ENCODE measurements around the gene OTX2.

GRCh38 chr14:56810147-56810719 is at the start of gene OTX2:
- TF ChIP-seq POLR2A (IDR thresholded peaks at IDR 0.05): no peak
- TF ChIP-seq, protein P1, sequence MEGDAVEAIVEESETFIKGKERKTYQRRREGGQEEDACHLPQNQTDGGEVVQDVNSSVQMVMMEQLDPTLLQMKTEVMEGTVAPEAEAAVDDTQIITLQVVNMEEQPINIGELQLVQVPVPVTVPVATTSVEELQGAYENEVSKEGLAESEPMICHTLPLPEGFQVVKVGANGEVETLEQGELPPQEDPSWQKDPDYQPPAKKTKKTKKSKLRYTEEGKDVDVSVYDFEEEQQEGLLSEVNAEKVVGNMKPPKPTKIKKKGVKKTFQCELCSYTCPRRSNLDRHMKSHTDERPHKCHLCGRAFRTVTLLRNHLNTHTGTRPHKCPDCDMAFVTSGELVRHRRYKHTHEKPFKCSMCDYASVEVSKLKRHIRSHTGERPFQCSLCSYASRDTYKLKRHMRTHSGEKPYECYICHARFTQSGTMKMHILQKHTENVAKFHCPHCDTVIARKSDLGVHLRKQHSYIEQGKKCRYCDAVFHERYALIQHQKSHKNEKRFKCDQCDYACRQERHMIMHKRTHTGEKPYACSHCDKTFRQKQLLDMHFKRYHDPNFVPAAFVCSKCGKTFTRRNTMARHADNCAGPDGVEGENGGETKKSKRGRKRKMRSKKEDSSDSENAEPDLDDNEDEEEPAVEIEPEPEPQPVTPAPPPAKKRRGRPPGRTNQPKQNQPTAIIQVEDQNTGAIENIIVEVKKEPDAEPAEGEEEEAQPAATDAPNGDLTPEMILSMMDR (IDR thresholded peaks at IDR 0.05): no peak

Measured in esophagus squamous epithelium (tissue), 4 donors.